H1 (cell line): ENCODE measurements around the gene GRIA4. TPM values are rescaled to one million over a fixed set of nuclear protein-coding genes. Genes with fewer than 3 reads are reported as not detected.
A peak's percentile ranks its signal among the peaks of the same experiment; 100 is the strongest.

Experiments used
- BRCA1 ChIP-seq: IDR thresholded peaks from 2 replicates; pipeline ENCODE4 v1.6.1; 2012; ENCODE audit warnings: low read depth, low read length, improper control_type of control experiment
- CBX5 ChIP-seq: fragments of 300-800, 300-1000 bp; sonication (generic); IDR thresholded peaks from 2 replicates; pipeline ENCODE4 v1.7.1; 2016; ENCODE audit warnings: antibody characterized with exemption, low read length, low read depth
- CEBPB ChIP-seq: IDR thresholded peaks from 2 replicates; pipeline ENCODE4 v1.6.1; 2012; ENCODE audit warnings: low read depth, low read length
- CHD1 ChIP-seq: IDR thresholded peaks from 2 replicates; pipeline ENCODE4 v1.6.1; 2012; ENCODE audit warnings: low read depth, low read length, improper control_type of control experiment
- CREB1 ChIP-seq: IDR thresholded peaks from 2 replicates; pipeline ENCODE4 v1.6.1; 2012; ENCODE audit warnings: inconsistent platforms
- CTBP2 ChIP-seq: IDR thresholded peaks from 2 replicates; pipeline ENCODE4 v1.7.0; 2011; ENCODE audit warnings: borderline replicate concordance, mild to moderate bottlenecking, moderate library complexity, mixed read lengths, low read length; ENCODE audit not compliant: insufficient read depth, insufficient read length
- HDAC6 ChIP-seq: IDR thresholded peaks from one replicate; pipeline ENCODE4 v1.7.1; 2012; ENCODE audit warnings: low read depth, mild to moderate bottlenecking, inconsistent platforms, low read length, moderate library complexity
- JUND ChIP-seq: IDR thresholded peaks from 2 replicates; pipeline ENCODE4 v1.6.1; 2011; ENCODE audit warnings: mild to moderate bottlenecking, improper control_type of control experiment, low read length
- NANOG ChIP-seq: IDR thresholded peaks from 2 replicates; pipeline ENCODE4 v1.6.1; 2011; ENCODE audit warnings: low read length, low read depth, mild to moderate bottlenecking, inconsistent platforms; ENCODE audit not compliant: insufficient read depth, poor library complexity, severe bottlenecking
- POLR2A ChIP-seq, 2 experiments: IDR thresholded peaks; 1 replicate in 1 of 2; 2 replicates in 1 of 2; pipeline ENCODE4 v1.6.1; 2011; ENCODE audit warnings: low read depth in 2 of 2, low read length in 2 of 2, mild to moderate bottlenecking in 2 of 2; ENCODE audit errors: control extremely low read depth in 1 of 2
- POU5F1 ChIP-seq: IDR thresholded peaks from 2 replicates; pipeline ENCODE4 v1.6.1; 2011; ENCODE audit warnings: low read depth, mild to moderate bottlenecking, low read length, moderate library complexity
- RBBP5 ChIP-seq: IDR thresholded peaks from 2 replicates; pipeline ENCODE4 v1.7.1; 2012; ENCODE audit warnings: low read depth, mild to moderate bottlenecking, inconsistent platforms, low read length, moderate library complexity, borderline replicate concordance
- RFX5 ChIP-seq: IDR thresholded peaks from 2 replicates; pipeline ENCODE4 v1.6.1; 2011; ENCODE audit warnings: low read depth, low read length, improper control_type of control experiment, borderline replicate concordance
- SAP30 ChIP-seq: fragments of 300-600 bp; sonication (generic); IDR thresholded peaks from 2 replicates; pipeline ENCODE4 v1.7.1; 2012; ENCODE audit warnings: low read length, moderate library complexity, mild to moderate bottlenecking, inconsistent platforms; ENCODE audit not compliant: insufficient read depth, insufficient replicate concordance
- SIN3A ChIP-seq, 2 experiments: IDR thresholded peaks in 1 of 2; conservative IDR thresholded peaks in 1 of 2; 2 replicates each; pipeline ENCODE4 v1.6.1; 2011 to 2012; ENCODE audit warnings: low read length in 2 of 2, improper control_type of control experiment in 1 of 2, low read depth in 1 of 2, mild to moderate bottlenecking in 1 of 2
- SIX5 ChIP-seq: IDR thresholded peaks from 2 replicates; pipeline ENCODE4 v1.6.1; 2011; ENCODE audit warnings: mild to moderate bottlenecking, low read depth, low read length
- SP1 ChIP-seq: IDR thresholded peaks from 2 replicates; pipeline ENCODE4 v1.6.1; 2011; ENCODE audit warnings: low read depth, low read length
- SP4 ChIP-seq: IDR thresholded peaks from 2 replicates; pipeline ENCODE4 v1.6.1; 2012; ENCODE audit warnings: low read length, inconsistent platforms
- SRF ChIP-seq: IDR thresholded peaks from 2 replicates; pipeline ENCODE4 v1.6.1; 2011; ENCODE audit warnings: mild to moderate bottlenecking, low read depth, low read length, moderate library complexity
- polyA plus RNA-seq, 7 experiments: library from polyadenylated mRNA; depleted of rRNA in 3 of 7; stranded (reverse) in 5 of 7; unstranded in 2 of 7; fragments of >200 nt in 5 of 7; fragments of 200-250 nt in 2 of 7; gene quantifications; 1 replicate in 5 of 7; 2 replicates in 1 of 7; 4 replicates in 1 of 7; pipeline versions ENCODE4 v1.2.1 to v1.2.3, GENCODE V29; 2011 to 2013; ENCODE audit warnings: missing spikeins in 2 of 7, mixed read lengths in 2 of 7
- total RNA-seq: library from RNA; stranded (reverse); fragmentation: NEBNext Ultra II Directional; extraction: Animal tissue kit (Norgen Biotek cat#: 25700); gene quantifications from 2 replicates; pipeline ENCODE4 v1.2.1, GENCODE V29; 2021
- TF ChIP-seq, protein P1 (sequence below): IDR thresholded peaks from 2 replicates; pipeline ENCODE4 v1.6.1; 2012; ENCODE audit warnings: inconsistent platforms
- TF ChIP-seq, protein P2 (sequence below): IDR thresholded peaks from 2 replicates; pipeline ENCODE4 v1.6.1; 2012; ENCODE audit warnings: inconsistent platforms
- TF ChIP-seq, protein P3 (sequence below): IDR thresholded peaks from 2 replicates; pipeline ENCODE4 v1.6.1; 2012; ENCODE audit warnings: low read length, inconsistent platforms

GRIA4 gene
- total and polyA plus RNA-seq, 2 of the 8 experiments (the other 6 are each of a cell fraction or from before 2014, with no cell fraction given), result 12.5 to 21.8 TPM

DNA sequence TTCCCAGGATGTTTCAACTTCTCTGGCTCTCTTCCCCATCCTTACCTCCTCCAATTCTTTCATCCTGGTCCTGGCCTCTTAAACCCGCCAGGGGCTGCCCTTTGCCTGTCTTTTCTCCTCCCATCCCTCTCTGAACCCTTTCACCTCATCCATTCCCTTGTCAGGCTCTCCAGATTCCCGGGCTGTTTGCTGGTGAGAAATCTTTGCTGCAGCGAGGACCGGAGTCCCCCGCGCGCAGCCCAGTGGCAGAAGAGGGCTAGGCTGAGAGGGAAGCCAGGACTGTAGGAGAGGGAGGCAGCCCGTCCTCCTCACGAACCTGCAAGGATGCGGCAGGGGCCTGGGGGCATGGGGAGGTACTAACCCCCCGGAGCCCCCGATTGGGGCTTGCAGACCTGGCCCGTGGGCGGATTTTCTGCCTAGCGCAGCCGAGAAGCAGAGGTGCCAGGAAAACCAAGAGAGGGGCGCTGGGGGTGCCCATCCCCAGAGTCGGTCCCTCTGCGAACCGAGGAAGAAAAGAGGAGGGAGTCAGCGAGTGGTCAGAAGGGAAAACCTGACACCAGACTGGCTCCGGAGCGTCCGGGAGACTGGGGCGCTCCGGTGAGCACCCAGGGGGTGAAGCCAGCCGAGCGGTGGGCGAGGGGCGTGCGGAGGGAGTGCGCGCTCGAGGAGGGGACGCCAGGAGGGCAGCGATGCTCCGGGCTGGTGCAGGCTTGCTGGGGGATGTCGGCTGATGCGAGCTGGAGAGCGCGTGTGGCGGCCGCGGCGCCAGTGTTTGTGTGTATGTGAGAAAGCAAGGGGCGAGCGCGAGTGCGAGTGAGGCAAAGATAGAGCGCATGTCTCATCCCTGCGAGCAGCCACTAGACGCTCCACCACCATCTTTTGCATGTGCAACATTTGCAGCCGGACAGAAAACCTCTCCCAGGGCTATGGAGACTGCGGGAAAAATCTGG is at the start of gene GRIA4 (continued):
- TF ChIP-seq HDAC6, result no peak
- no peak for TF ChIP-seq SAP30
- TF ChIP-seq CHD1, result no peak
- TF ChIP-seq SP1, result no peak
- TF ChIP-seq, protein P1, sequence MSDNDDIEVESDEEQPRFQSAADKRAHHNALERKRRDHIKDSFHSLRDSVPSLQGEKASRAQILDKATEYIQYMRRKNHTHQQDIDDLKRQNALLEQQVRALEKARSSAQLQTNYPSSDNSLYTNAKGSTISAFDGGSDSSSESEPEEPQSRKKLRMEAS, result peak; percentile 78
- no peak for TF ChIP-seq SP4
- TF ChIP-seq SRF, result no peak
- TF ChIP-seq SIN3A (conservative IDR thresholded peaks at IDR 0.05 in 1 of 2, IDR thresholded peaks at IDR 0.05 in 1 of 2; ENCODE audit: low read depth in 1 of 2, low read length in 2 of 2), result no peak
- TF ChIP-seq CTBP2, result peak; percentile 65
- no peak for TF ChIP-seq JUND
- TF ChIP-seq POU5F1, result no peak
- TF ChIP-seq CEBPB, result no peak
- TF ChIP-seq RFX5, result no peak
- TF ChIP-seq RBBP5, result peak; percentile 97
- TF ChIP-seq CBX5, result no peak
- TF ChIP-seq, protein P2, sequence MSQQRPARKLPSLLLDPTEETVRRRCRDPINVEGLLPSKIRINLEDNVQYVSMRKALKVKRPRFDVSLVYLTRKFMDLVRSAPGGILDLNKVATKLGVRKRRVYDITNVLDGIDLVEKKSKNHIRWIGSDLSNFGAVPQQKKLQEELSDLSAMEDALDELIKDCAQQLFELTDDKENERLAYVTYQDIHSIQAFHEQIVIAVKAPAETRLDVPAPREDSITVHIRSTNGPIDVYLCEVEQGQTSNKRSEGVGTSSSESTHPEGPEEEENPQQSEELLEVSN, result peak; percentile 61; the same call in 1 of the 2 replicates
- no peak for TF ChIP-seq POLR2A (IDR thresholded peaks at IDR 0.05; ENCODE audit: control extremely low read depth in 1 of 2, low read depth in 2 of 2, low read length in 2 of 2)
- no peak for TF ChIP-seq NANOG
- no peak for TF ChIP-seq SIX5
- TF ChIP-seq, protein P3, sequence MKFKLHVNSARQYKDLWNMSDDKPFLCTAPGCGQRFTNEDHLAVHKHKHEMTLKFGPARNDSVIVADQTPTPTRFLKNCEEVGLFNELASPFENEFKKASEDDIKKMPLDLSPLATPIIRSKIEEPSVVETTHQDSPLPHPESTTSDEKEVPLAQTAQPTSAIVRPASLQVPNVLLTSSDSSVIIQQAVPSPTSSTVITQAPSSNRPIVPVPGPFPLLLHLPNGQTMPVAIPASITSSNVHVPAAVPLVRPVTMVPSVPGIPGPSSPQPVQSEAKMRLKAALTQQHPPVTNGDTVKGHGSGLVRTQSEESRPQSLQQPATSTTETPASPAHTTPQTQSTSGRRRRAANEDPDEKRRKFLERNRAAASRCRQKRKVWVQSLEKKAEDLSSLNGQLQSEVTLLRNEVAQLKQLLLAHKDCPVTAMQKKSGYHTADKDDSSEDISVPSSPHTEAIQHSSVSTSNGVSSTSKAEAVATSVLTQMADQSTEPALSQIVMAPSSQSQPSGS, result no peak
- TF ChIP-seq CREB1, result no peak
- TF ChIP-seq BRCA1, result no peak
